ENCODE results near the gene CAPN14. TPM values are rescaled to one million over a fixed set of nuclear protein-coding genes. Genes with fewer than 3 reads are reported as not detected.
"Not testable (repeated sequence)": the region's sequence is repeated elsewhere in the genome, so short reads cannot be mapped to it uniquely, and the experiment has no call there.

CAPN14 gene
- total RNA-seq, 1 experiment from 2014 or later, result 0.17 TPM

DNA sequence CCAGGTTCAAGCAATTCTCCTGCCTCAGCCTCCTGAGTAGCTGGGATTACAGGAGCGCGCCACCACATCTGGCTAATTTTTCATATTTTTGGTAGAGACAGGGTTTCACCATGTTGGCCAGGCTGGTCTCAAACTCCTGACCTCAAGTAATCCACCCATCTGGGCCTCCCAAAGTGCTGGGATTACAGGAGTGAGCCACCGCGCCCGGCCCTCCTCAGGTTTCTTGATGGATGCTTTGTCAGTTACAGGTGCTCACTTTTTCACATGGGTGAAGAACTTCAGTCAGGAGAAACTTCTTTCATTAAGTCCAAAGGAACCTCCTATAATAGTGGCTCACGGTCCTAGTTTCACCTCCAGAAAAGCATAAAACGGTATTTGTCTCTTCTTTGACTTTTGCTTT is 33.3 kb downstream of the CAPN14 start:
- DNase-seq; H3K4me3 ChIP-seq (ENCODE audit: insufficient read depth, low read depth, low read length); H3K36me3 ChIP-seq (replicated peaks; ENCODE audit: control insufficient read depth, insufficient read depth, low read length); H3K27me3 ChIP-seq (ENCODE audit: control insufficient read depth, insufficient read depth, low read length): not testable (repeated sequence)

DNA sequence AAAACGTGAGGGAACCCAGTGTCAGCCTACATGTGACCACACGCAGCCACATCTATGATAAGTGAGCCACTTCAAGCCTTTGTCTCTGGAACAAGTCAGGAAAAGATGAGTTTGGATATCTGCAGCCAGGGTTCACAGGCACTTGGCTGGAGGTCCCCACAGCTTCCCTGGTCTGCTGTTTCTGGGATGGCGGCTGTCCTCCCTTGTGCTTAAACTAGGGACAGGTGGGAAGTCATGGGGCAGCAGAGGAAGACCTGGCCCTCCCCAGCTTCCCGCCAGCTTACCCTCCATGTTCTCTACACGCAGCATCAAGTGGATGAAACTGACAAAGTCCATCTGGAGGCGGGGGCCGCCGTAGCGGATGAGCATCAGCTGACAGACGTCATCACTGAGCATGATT is 40.6 kb downstream of the CAPN14 start:
- no peaks in the 10 kb centered on the region; the same call in 1 of the 2 replicates for H3K27me3 ChIP-seq (ENCODE audit: control insufficient read depth, insufficient read depth, low read length)
- no peak overlapping the region for H3K4me3 ChIP-seq (ENCODE audit: insufficient read depth, low read depth, low read length)
- no peak for DNase-seq
- H3K36me3 ChIP-seq (replicated peaks; ENCODE audit: control insufficient read depth, insufficient read depth, low read length), result no peaks in the 10 kb centered on the region

DNA sequence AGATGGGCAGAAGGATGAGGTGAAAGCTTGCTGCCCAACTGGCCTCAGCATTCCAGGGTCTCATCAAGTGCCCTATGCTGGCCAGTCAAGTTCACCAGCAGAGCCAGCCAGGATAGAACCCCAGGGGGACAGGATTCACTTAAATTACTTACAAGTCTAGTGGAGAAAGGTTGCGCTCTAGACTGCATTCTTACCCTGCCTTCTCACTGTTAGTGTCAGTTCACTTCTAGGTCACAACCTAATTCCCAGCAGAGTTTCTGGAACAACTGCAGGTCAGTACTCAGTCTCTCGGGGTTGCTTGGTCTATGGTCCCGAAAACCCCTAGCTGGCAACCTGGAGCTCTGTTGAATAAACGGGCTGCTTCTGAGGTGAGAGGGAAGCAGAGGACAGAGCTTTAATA is 46.2 kb downstream of the CAPN14 start:
- H3K4me3 ChIP-seq (ENCODE audit: insufficient read depth, low read depth, low read length), result no peak overlapping the region
- no peak for DNase-seq
- H3K27me3 ChIP-seq (ENCODE audit: control insufficient read depth, insufficient read depth, low read length), result no peaks in the 10 kb centered on the region; the same call in 1 of the 2 replicates
- H3K36me3 ChIP-seq (replicated peaks; ENCODE audit: control insufficient read depth, insufficient read depth, low read length), result no peaks in the 10 kb centered on the region

DNA sequence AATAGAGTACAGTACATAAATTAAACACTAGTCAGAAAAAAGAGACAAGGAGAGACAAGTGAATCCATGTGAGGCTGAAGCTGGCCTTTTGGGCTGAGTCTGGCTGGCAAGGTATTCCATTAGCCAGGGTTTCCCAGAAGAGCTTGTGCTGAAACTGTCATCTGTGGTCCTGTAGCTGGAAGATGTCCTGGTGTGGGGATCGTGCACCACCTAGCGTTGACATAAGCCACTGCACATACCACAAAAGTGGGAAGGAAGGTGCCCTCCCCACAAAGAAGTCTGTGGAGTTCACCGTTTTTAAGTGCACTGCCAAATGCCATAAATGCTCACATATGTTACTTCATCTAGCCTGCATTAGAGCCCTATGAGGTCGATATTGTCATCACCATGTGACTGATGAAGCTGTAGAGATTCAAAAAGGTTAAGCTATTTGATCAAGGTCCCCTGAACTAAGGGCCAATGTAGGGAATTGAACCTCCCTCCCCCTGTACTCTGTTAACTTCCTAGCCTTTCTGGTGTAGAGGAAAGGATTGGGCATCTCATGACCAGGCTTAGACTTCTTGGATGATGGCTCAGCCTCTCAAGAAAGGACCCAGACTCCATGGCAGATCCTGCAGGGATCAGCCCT is 47.1 kb downstream of the CAPN14 start:
- no peak overlapping the region for H3K4me3 ChIP-seq (ENCODE audit: insufficient read depth, low read depth, low read length)
- peak; percentile 82 for DNase-seq
- H3K36me3 ChIP-seq (replicated peaks; ENCODE audit: control insufficient read depth, insufficient read depth, low read length), result no peaks in the 10 kb centered on the region
- H3K27me3 ChIP-seq (ENCODE audit: control insufficient read depth, insufficient read depth, low read length), result no peaks in the 10 kb centered on the region; the same call in 1 of the 2 replicates

DNA sequence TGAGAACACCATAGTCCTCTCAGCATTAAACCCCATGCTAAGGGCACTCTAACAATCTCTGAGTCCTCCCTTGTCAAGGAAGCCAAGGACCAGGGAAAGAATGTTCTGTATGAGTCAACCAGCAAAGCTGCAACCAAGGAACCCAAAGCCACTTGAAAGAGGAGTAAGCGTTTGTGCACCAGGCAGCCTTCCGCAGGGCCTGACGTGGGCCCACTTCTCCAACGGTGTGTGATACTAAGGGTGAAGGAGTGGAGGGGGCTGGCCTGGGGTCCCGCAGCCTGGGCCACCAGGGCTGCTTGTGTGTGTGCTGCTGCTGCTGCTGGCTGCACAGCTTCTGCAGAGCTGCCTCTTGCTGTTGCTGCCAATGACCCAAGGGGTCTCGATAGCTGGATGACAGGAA is 49.0 kb downstream of the CAPN14 start:
- Histone ChIP-seq H3K27me3 (ENCODE audit: control insufficient read depth, insufficient read depth, low read length) (no peaks in the 10 kb centered on the region), H3K4me3 (ENCODE audit: insufficient read depth, low read depth, low read length) (no peak overlapping the region), H3K36me3 (replicated peaks; ENCODE audit: control insufficient read depth, insufficient read depth, low read length) (no peaks in the 10 kb centered on the region)
- no peak for DNase-seq

DNA sequence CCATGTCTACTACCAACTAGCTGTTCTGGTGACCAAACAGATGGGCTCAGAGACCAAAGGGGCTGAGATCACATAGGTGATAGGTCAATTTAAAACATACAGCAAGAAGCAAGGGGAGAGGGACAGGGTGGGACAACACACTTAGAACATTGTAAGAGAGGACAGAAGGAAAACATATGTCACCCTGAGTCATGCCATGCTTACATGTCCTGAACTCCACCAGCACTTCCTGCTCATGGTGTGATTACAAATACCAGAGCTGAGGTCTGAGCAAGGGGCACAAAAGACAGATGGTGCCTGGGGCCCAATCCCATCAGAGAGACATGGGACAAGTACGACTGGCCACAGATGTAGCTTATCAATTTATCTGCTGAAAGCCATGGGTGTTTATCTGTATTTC is 50.4 kb downstream of the CAPN14 start:
- Histone ChIP-seq H3K36me3 (replicated peaks; ENCODE audit: control insufficient read depth, insufficient read depth, low read length) (no peaks in the 10 kb centered on the region), H3K27me3 (ENCODE audit: control insufficient read depth, insufficient read depth, low read length) (no peaks in the 10 kb centered on the region), H3K4me3 (ENCODE audit: insufficient read depth, low read depth, low read length) (no peak overlapping the region)
- DNase-seq, result no peak

DNA sequence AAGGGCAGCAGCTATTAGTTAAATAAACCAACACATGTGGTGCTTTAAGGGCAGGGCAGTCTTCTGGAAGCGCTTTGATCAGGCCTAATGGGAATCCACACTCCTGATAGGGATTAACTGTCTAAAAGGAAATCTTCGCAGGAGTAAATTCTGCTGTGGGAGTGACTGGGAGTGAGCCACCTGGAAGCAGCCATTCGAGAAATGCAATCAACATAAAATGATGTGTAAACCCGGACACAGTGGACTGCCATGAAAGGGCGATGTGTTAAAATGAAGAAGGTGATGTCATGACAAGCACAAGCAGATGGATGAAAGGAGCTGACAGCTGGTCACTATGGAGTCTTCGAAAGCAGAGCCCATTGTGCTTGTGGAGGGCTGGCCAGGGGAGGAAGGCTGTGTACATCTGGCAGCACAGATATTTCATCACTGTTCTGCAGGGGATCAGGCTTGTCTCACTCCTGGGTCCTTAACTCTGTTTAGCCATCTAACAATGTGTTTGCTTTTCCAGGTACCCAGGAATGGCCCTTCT is 54.2 kb downstream of the CAPN14 start:
- Histone ChIP-seq H3K27me3 (ENCODE audit: control insufficient read depth, insufficient read depth, low read length) (no peaks in the 10 kb centered on the region; the same call in 1 of the 2 replicates), H3K4me3 (ENCODE audit: insufficient read depth, low read depth, low read length) (no peak overlapping the region), H3K36me3 (replicated peaks; ENCODE audit: control insufficient read depth, insufficient read depth, low read length) (no peaks in the 10 kb centered on the region)
- no peak for DNase-seq

DNA sequence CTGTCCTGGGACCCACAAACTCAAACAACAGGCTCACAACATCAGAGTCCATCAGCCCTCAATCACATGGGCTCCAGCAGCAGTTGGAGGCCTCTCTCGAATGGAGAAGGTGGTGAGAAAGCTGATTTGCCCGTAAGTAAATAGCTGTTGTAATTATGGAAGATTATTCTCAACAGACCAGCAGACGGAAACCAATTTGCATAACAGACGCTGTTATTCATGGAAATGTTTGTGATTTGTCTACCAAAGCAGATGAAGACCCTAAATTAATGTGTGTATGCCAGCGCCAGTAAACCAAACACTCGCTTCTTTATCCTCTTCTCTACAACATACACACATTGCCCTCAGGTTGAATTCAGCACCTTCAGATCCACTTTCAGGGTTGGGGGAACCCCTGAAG is 55.7 kb downstream of the CAPN14 start:
- DNase-seq, result no peak
- H3K4me3 ChIP-seq (ENCODE audit: insufficient read depth, low read depth, low read length), result no peak overlapping the region
- no peaks in the 10 kb centered on the region for H3K36me3 ChIP-seq (replicated peaks; ENCODE audit: control insufficient read depth, insufficient read depth, low read length)
- no peaks in the 10 kb centered on the region; the same call in 1 of the 2 replicates for H3K27me3 ChIP-seq (ENCODE audit: control insufficient read depth, insufficient read depth, low read length)

DNA sequence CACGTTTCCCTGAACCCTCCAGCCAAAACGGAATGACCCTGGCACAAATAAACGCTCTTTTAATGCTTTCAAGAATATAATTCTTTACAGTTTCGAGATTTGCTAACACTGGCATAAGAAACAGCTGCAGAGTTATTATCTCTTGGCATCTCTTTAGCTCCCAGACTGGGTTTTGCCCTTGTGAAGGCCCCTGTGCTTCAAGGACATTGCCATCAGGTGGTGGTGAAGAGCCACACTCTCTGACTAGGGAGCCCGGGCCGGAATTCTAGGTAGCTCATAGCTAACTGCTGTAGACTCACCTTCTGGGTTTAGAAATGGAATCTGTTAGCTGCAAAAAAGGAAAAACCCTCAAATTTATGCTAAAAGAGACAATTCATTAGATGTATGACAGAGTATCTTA is 65.8 kb downstream of the CAPN14 start:
- H3K4me3 ChIP-seq (ENCODE audit: insufficient read depth, low read depth, low read length), result no peak overlapping the region
- peak; percentile 40 for DNase-seq
- no peaks in the 10 kb centered on the region for H3K27me3 ChIP-seq (ENCODE audit: control insufficient read depth, insufficient read depth, low read length)
- no peaks in the 10 kb centered on the region for H3K36me3 ChIP-seq (replicated peaks; ENCODE audit: control insufficient read depth, insufficient read depth, low read length)

DNA sequence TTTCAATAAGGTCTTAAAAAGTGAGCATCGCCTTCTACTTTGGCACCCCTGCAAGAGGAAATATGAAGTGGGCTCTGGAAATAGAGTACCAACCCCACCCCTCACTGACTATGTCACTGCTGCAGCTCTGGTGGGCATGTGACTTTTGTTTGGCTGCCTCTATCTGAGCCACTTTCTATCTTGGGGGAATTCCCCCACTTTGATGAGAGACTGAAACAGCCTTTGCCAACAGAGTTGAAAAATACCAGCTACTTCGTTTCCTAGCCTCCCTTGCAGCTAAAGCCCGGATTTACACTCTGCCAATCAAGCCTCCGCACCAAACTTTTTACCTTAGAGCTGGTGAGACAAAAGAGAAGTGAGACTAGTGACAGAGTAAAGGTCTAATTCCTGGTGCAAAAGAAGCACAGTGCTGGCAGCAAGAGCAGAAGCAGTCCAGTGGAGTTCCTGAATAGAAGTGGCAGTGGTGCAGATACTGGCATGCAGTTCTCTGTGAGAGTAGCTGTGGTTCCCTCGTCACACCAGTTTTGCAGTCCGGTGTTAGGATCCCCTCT is 67.1 kb downstream of the CAPN14 start:
- no peaks in the 10 kb centered on the region for H3K36me3 ChIP-seq (replicated peaks; ENCODE audit: control insufficient read depth, insufficient read depth, low read length)
- H3K4me3 ChIP-seq (ENCODE audit: insufficient read depth, low read depth, low read length), result no peak overlapping the region
- no peak for DNase-seq
- H3K27me3 ChIP-seq (ENCODE audit: control insufficient read depth, insufficient read depth, low read length), result no peaks in the 10 kb centered on the region

DNA sequence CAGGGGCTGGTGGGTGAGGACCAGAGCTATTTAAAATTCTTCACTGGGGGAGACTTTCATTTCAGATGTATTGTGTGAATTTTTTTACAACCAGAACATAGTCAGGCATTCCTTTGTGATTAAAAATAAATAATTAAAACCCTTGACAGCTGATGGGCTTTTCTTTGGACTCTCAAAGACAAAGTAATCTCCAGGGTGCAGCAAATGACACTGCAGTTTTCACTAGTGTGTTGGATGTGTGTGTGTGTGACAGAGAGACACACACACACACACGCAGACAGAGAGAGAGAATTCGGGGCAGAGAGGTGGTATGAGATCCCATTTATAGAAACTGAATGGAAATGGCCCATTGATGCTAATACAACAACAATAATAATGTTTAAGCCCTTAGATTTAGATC is 68.8 kb downstream of the CAPN14 start:
- DNase-seq, result no peak
- no peaks in the 10 kb centered on the region for H3K36me3 ChIP-seq (replicated peaks; ENCODE audit: control insufficient read depth, insufficient read depth, low read length)
- no peak overlapping the region for H3K4me3 ChIP-seq (ENCODE audit: insufficient read depth, low read depth, low read length)
- no peaks in the 10 kb centered on the region for H3K27me3 ChIP-seq (ENCODE audit: control insufficient read depth, insufficient read depth, low read length)

DNA sequence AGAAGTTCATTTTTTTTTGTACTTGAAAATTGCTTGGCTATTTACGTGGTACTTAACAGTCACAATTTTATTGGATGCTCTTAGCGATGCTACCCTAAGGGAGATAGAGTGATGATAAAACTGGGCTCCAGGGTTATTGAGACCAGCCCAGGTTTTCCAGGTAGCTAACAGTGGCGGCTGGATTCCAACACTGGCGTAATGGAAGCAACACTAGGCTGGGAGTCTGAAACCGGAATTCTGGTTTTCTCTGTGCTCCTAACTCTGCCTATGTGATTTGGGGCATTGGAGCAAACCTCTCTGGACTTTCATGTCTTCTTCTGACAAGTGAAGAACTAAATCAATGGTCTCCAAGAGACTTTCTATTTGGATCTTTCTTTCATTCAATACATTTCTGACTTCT is 69.7 kb downstream of the CAPN14 start:
- no peak for DNase-seq
- H3K36me3 ChIP-seq (replicated peaks; ENCODE audit: control insufficient read depth, insufficient read depth, low read length), result no peaks in the 10 kb centered on the region
- no peak overlapping the region for H3K4me3 ChIP-seq (ENCODE audit: insufficient read depth, low read depth, low read length)
- H3K27me3 ChIP-seq (ENCODE audit: control insufficient read depth, insufficient read depth, low read length), result no peaks in the 10 kb centered on the region

DNA sequence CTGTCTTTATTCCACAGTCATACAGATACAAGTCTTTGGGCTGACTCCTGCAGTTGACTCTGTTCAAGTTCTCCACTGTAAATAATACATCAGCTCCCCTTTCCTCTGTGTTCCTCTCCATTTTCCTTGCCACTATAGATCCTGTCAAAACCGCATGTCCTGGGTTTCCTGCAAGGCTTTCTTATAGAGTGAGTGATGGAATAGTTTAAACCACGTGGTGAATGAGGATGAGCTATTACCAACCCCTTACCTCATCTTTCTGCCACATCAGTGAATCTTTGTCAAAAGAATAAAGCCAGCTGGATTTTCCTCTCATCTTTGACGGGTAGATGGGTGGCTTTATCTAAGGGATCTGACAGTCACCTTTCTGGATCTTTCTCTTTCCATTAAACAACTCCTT is 75.2 kb downstream of the CAPN14 start:
- Histone ChIP-seq H3K27me3 (ENCODE audit: control insufficient read depth, insufficient read depth, low read length) (peaks cover 32% of the 10 kb centered on the region), H3K4me3 (ENCODE audit: insufficient read depth, low read depth, low read length) (no peak overlapping the region), H3K36me3 (replicated peaks; ENCODE audit: control insufficient read depth, insufficient read depth, low read length) (no peaks in the 10 kb centered on the region)
- no peak for DNase-seq

DNA sequence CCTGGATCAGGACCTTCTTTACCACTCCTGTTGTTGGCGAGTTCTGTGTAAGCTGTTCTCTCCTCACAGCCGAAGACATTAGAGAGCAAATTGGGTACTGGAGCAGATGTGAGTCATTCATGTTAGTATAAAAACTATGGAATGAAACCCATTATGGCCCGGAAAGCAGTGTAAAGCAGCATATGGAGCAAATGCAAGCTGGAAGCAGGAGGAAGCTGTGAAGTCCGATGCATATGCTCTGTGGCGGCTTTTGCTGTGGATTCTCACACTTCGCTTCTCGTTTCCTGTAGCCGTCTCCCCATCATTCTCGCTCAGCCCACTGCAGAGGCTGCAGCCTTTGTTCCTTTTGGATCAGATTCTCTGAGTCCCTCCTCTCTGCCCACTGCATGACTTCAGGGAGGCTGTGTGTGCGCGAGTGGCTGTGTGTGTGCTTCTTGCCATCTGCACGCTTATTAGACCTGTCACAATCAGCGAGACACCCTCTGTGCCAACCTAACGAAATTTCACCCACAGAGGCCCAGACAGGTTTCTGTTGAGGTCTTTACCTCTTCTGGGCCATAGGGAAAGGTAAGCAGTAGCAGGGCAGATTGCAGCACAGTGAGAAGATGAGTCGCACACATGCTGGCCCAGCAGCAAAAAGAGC is 75.8 kb downstream of the CAPN14 start:
- no peak for DNase-seq
- H3K36me3 ChIP-seq (replicated peaks; ENCODE audit: control insufficient read depth, insufficient read depth, low read length), result no peaks in the 10 kb centered on the region
- peaks cover 37% of the 10 kb centered on the region for H3K27me3 ChIP-seq (ENCODE audit: control insufficient read depth, insufficient read depth, low read length)
- H3K4me3 ChIP-seq (ENCODE audit: insufficient read depth, low read depth, low read length), result no peak overlapping the region

DNA sequence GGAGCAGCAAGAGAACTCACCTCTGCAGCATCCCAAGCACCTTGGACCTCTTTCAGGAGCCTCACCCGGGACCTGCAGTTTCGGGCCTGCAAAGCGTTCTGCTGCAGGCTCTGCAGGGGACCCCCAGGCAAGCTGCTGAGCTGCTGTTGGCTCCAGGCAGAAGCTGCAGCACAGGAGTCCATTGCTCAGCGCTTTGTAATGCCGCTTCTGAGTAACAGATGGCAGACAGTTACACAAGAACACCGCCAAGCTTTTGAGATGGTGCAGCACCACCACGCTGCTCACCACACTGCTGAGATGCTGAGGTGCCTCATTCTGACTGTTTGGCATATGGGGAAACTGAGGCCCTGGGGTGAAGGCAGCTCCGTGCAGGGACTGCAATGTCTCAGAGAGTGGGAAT is 77.2 kb downstream of the CAPN14 start:
- H3K27me3 ChIP-seq (ENCODE audit: control insufficient read depth, insufficient read depth, low read length), result peaks cover 48% of the 10 kb centered on the region
- DNase-seq, result no peak
- no peak overlapping the region for H3K4me3 ChIP-seq (ENCODE audit: insufficient read depth, low read depth, low read length)
- no peaks in the 10 kb centered on the region for H3K36me3 ChIP-seq (replicated peaks; ENCODE audit: control insufficient read depth, insufficient read depth, low read length)

Measured in H7 (cell line).